Measurements from ENCODE around the gene ZBTB40.

ZBTB40 gene

GRCh38 chr1:22489823-22490222, 38.2 kb downstream of the ZBTB40 start:
- TF ChIP-seq, protein P1, sequence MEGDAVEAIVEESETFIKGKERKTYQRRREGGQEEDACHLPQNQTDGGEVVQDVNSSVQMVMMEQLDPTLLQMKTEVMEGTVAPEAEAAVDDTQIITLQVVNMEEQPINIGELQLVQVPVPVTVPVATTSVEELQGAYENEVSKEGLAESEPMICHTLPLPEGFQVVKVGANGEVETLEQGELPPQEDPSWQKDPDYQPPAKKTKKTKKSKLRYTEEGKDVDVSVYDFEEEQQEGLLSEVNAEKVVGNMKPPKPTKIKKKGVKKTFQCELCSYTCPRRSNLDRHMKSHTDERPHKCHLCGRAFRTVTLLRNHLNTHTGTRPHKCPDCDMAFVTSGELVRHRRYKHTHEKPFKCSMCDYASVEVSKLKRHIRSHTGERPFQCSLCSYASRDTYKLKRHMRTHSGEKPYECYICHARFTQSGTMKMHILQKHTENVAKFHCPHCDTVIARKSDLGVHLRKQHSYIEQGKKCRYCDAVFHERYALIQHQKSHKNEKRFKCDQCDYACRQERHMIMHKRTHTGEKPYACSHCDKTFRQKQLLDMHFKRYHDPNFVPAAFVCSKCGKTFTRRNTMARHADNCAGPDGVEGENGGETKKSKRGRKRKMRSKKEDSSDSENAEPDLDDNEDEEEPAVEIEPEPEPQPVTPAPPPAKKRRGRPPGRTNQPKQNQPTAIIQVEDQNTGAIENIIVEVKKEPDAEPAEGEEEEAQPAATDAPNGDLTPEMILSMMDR (IDR thresholded peaks at IDR 0.05; ENCODE audit: low read length, missing control alignments), result no peak
- no peak for DNase-seq (ENCODE audit: low read depth)
- H3K4me3 ChIP-seq (replicated peaks; ENCODE audit: low read depth, low read length), result no peak overlapping the region

- TF ChIP-seq, protein P1 (IDR thresholded peaks at IDR 0.05; ENCODE audit: low read length, missing control alignments), result no peak
- H3K4me3 ChIP-seq (replicated peaks; ENCODE audit: low read depth, low read length), result no peak overlapping the region
- no peak for DNase-seq (ENCODE audit: low read depth)
These were observed 38.7 kb downstream of the ZBTB40 start for GRCh38 chr1:22490309-22490708.

- TF ChIP-seq, protein P1 (IDR thresholded peaks at IDR 0.05; ENCODE audit: low read length, missing control alignments), result no peak
- H3K4me3 ChIP-seq (replicated peaks; ENCODE audit: low read depth, low read length), result no peak overlapping the region
- no peak for DNase-seq (ENCODE audit: low read depth)
These were observed 40.5 kb downstream of the ZBTB40 start for GRCh38 chr1:22491995-22492715.

DNA sequence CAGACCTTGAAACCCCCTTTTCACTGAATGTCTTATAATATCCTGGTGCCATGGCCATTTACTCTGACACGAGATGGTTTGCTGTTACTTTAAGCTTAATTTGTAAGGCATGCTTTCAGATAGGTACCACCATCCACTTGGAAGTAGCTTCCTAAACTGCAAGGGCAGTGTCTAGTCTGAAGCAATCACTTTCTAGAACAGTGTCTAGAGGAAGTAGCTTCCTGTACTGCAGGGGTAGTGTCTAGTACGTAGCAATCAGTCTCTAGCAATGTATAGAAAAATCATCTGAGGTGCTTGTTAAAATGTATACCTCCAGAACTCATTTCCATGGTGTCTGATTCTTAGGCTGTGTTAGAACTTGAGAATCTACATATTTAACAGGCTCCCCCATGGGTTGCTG, 42.5 kb downstream of the ZBTB40 start:
- H3K4me3 ChIP-seq (replicated peaks; ENCODE audit: low read depth, low read length), result no peak overlapping the region
- no peak for DNase-seq (ENCODE audit: low read depth)
- TF ChIP-seq, protein P1 (IDR thresholded peaks at IDR 0.05; ENCODE audit: low read length, missing control alignments), result no peak

DNA sequence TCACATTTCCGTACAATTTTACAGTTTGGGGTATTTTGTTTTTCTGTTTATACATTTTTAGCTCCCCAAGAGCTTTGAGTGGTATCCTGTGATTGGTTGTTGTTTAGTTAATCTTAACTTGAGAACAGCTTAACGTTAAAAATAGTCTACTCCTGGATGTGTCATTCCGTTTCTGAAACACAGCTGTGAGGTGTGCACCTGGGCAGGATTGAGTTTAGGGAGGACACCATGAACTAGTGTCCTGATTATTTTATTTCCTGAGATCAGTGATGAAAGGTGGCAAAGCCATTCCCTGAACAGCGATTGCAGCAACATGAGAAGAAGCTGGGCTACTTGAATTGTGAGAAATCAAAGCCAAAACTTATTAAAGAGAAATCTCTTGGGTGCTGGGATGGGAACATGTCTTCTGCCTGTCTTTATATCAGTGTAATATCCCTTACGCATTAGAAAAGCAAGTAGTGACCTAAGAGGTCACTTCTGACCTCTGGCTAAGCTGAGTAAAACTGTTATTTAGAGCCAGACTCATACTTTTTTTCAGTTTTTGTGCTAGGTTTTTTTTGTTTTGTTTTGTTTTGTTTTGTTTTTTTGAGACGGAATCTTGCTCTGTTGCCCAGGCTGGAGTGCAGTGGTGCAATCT, 43.4 kb downstream of the ZBTB40 start:
- no peak for DNase-seq (ENCODE audit: low read depth)
- no peak overlapping the region for H3K4me3 ChIP-seq (replicated peaks; ENCODE audit: low read depth, low read length)
- TF ChIP-seq, protein P1 (IDR thresholded peaks at IDR 0.05; ENCODE audit: low read length, missing control alignments), result no peak

GRCh38 chr1:22496536-22497160, 45.0 kb downstream of the ZBTB40 start:
- H3K4me3 ChIP-seq (replicated peaks; ENCODE audit: low read depth, low read length), result no peak overlapping the region
- TF ChIP-seq, protein P1 (IDR thresholded peaks at IDR 0.05; ENCODE audit: low read length, missing control alignments), result no peak
- DNase-seq (ENCODE audit: low read depth), result no peak

Data from fibroblast of pulmonary artery (primary cell).